H1 (cell line): ENCODE measurements around the gene TCF7L2.

ENCODE experiments used
- BACH1 ChIP-seq: IDR thresholded peaks from 2 replicates; pipeline ENCODE4 v1.6.1; 2012; ENCODE audit warnings: low read length, improper control_type of control experiment
- CTCF ChIP-seq, 3 experiments: IDR thresholded peaks; 1 replicate in 2 of 3; 2 replicates in 1 of 3; pipeline versions ENCODE4 v1.5.1 to v1.6.1; 2011; ENCODE audit warnings: low read length in 3 of 3, mild to moderate bottlenecking in 3 of 3, inconsistent platforms in 2 of 3, low read depth in 1 of 3, moderate library complexity in 1 of 3; ENCODE audit not compliant: insufficient read depth in 1 of 3; ENCODE audit errors: control extremely low read depth in 1 of 3
- EZH2 ChIP-seq: fragments of 200-600 bp; sonication (generic); IDR thresholded peaks from 2 replicates; pipeline ENCODE4 v1.7.1; 2012; ENCODE audit warnings: low read depth, mild to moderate bottlenecking, moderate library complexity, low read length, inconsistent platforms; ENCODE audit not compliant: severe bottlenecking
- GABPA ChIP-seq: IDR thresholded peaks from 2 replicates; pipeline ENCODE4 v1.6.1; 2011; ENCODE audit warnings: mild to moderate bottlenecking, low read length, moderate library complexity, borderline replicate concordance; ENCODE audit not compliant: insufficient read depth
- JUN ChIP-seq: IDR thresholded peaks from 2 replicates; pipeline ENCODE4 v1.6.1; 2011; ENCODE audit warnings: low read depth, mild to moderate bottlenecking, improper control_type of control experiment, low read length
- KDM4A ChIP-seq: IDR thresholded peaks from one replicate; pipeline ENCODE4 v1.7.1; 2012; ENCODE audit warnings: low read depth, mild to moderate bottlenecking, moderate library complexity, low read length, inconsistent platforms; ENCODE audit not compliant: severe bottlenecking
- NRF1 ChIP-seq: IDR thresholded peaks from 2 replicates; pipeline ENCODE4 v1.6.1; 2011; ENCODE audit warnings: mild to moderate bottlenecking, low read depth, low read length, improper control_type of control experiment
- RAD21 ChIP-seq, 2 experiments: IDR thresholded peaks in 1 of 2; conservative IDR thresholded peaks in 1 of 2; 2 replicates each; pipeline ENCODE4 v1.6.1; 2011; ENCODE audit warnings: low read depth in 2 of 2, low read length in 2 of 2, improper control_type of control experiment in 1 of 2, inconsistent platforms in 1 of 2, mild to moderate bottlenecking in 1 of 2, moderate library complexity in 1 of 2
- RBBP5 ChIP-seq: IDR thresholded peaks from 2 replicates; pipeline ENCODE4 v1.7.1; 2012; ENCODE audit warnings: low read depth, mild to moderate bottlenecking, inconsistent platforms, low read length, moderate library complexity, borderline replicate concordance
- TAF1 ChIP-seq: IDR thresholded peaks from 2 replicates; pipeline ENCODE4 v1.6.1; 2011; ENCODE audit warnings: mild to moderate bottlenecking, low read depth, low read length
- YY1 ChIP-seq: IDR thresholded peaks from 2 replicates; pipeline ENCODE4 v1.6.1; 2011; ENCODE audit warnings: low read depth, mild to moderate bottlenecking, low read length
- ZNF274 ChIP-seq: IDR thresholded peaks from 2 replicates; pipeline ENCODE4 v1.7.0; 2012; ENCODE audit warnings: low read length, borderline replicate concordance; ENCODE audit errors: extremely low read depth

GRCh38 chr10:113005380-113005779 lies 55.3 kb downstream of the TCF7L2 start:
- TF ChIP-seq CTCF (IDR thresholded peaks at IDR 0.05; ENCODE audit: control extremely low read depth in 1 of 3, insufficient read depth in 1 of 3, low read depth in 1 of 3, low read length in 3 of 3): no peak
- no peak for TF ChIP-seq KDM4A
- no peak for TF ChIP-seq GABPA
- no peak for TF ChIP-seq TAF1
- TF ChIP-seq RBBP5: no peak
- TF ChIP-seq EZH2: no peak
- TF ChIP-seq NRF1: no peak
- TF ChIP-seq YY1: no peak
- no peak for TF ChIP-seq ZNF274
- no peak for TF ChIP-seq JUN
- TF ChIP-seq BACH1: no peak
- no peak for TF ChIP-seq RAD21 (IDR thresholded peaks at IDR 0.05 in 1 of 2, conservative IDR thresholded peaks at IDR 0.05 in 1 of 2; ENCODE audit: low read depth in 2 of 2, low read length in 2 of 2)
